Trophoblast cell (in vitro differentiated cells and primary cell): ENCODE results near the gene DUSP7.
"Not testable (repeated sequence)": the region's sequence is repeated elsewhere in the genome, so short reads cannot be mapped to it uniquely, and the experiment has no call there.

Source experiments
- DNase-seq, 2 donors: peaks; one replicate each; pipeline ENCODE4 v3.0.0-alpha.2; 2016
- H2AFZ ChIP-seq: 2 replicates; pipeline ENCODE4 v1.6.1; 2013; ENCODE audit warnings: low read length, moderate library complexity, mild to moderate bottlenecking; ENCODE audit not compliant: insufficient read depth, poor library complexity
- H2AK5ac ChIP-seq: 2 replicates; pipeline ENCODE4 v1.6.1; 2013; ENCODE audit warnings: mild to moderate bottlenecking, low read length
- H2BK120ac ChIP-seq: 2 replicates; pipeline ENCODE4 v1.6.1; 2013; ENCODE audit warnings: low read length, mild to moderate bottlenecking, moderate library complexity; ENCODE audit not compliant: insufficient read depth, poor library complexity
- H2BK12ac ChIP-seq: 2 replicates; pipeline ENCODE4 v1.6.1; 2013; ENCODE audit warnings: mild to moderate bottlenecking, low read length, moderate library complexity
- H2BK5ac ChIP-seq: 2 replicates; pipeline ENCODE4 v1.6.1; 2013; ENCODE audit warnings: low read length, low read depth, moderate library complexity, mild to moderate bottlenecking; ENCODE audit not compliant: poor library complexity
- H3K14ac ChIP-seq: 2 replicates; pipeline ENCODE4 v1.6.1; 2013; ENCODE audit warnings: mild to moderate bottlenecking, low read length
- H3K18ac ChIP-seq: 2 replicates; pipeline ENCODE4 v1.6.1; 2013; ENCODE audit warnings: mild to moderate bottlenecking, low read length
- H3K23ac ChIP-seq: 2 replicates; pipeline ENCODE4 v1.6.1; 2013; ENCODE audit warnings: low read length
- H3K27ac ChIP-seq: 2 replicates; pipeline ENCODE4 v1.5.1; 2013; ENCODE audit warnings: low read depth, mild to moderate bottlenecking, inconsistent platforms, low read length, moderate library complexity
- H3K27me3 ChIP-seq: 2 replicates; pipeline ENCODE4 v1.6.1; 2013; ENCODE audit warnings: inconsistent platforms, mild to moderate bottlenecking, low read length, moderate library complexity; ENCODE audit not compliant: insufficient read depth
- H3K36me3 ChIP-seq, 2 experiments: 1 replicate in 1 of 2; 2 replicates in 1 of 2; pipeline ENCODE4 v1.6.1; 2013; ENCODE audit warnings: low read length in 2 of 2, mild to moderate bottlenecking in 2 of 2, moderate library complexity in 1 of 2; ENCODE audit not compliant: insufficient read depth in 2 of 2, control insufficient read depth in 1 of 2
- H3K4ac ChIP-seq: 2 replicates; pipeline ENCODE4 v1.6.1; 2013; ENCODE audit warnings: low read depth, mild to moderate bottlenecking, low read length, moderate library complexity
- H3K4me1 ChIP-seq, 2 experiments: 1 replicate in 1 of 2; 2 replicates in 1 of 2; pipeline ENCODE4 v1.6.1; 2013; ENCODE audit warnings: low read length in 2 of 2, mild to moderate bottlenecking in 2 of 2, moderate library complexity in 1 of 2; ENCODE audit not compliant: insufficient read depth in 2 of 2, control insufficient read depth in 1 of 2
- H3K4me2 ChIP-seq: 2 replicates; pipeline ENCODE4 v1.6.1; 2013; ENCODE audit warnings: inconsistent platforms, mild to moderate bottlenecking, low read length, moderate library complexity
- H3K4me3 ChIP-seq: 2 replicates; pipeline ENCODE4 v1.5.1; 2013; ENCODE audit warnings: mild to moderate bottlenecking, low read depth, low read length, inconsistent platforms
- H3K79me1 ChIP-seq: one replicate; pipeline ENCODE4 v1.6.1; 2013; ENCODE audit warnings: low read length
- H3K79me2 ChIP-seq: 2 replicates; pipeline ENCODE4 v1.6.1; 2013; ENCODE audit warnings: low read length, mild to moderate bottlenecking; ENCODE audit not compliant: control insufficient read depth, insufficient read depth, poor library complexity
- H3K9ac ChIP-seq: 2 replicates; pipeline ENCODE4 v1.6.1; 2013; ENCODE audit warnings: mild to moderate bottlenecking, low read length
- H3K9me3 ChIP-seq: 2 replicates; pipeline ENCODE4 v1.6.1; 2013; ENCODE audit warnings: low read depth, mild to moderate bottlenecking, control low read depth, inconsistent platforms, low read length; ENCODE audit not compliant: insufficient read depth
- H4K12ac ChIP-seq: 2 replicates; pipeline ENCODE4 v1.6.1; 2013; ENCODE audit warnings: low read depth, mild to moderate bottlenecking, low read length, moderate library complexity
- H4K8ac ChIP-seq: 2 replicates; pipeline ENCODE4 v1.6.1; 2013; ENCODE audit warnings: low read depth, mild to moderate bottlenecking, low read length, moderate library complexity
- H4K91ac ChIP-seq: one replicate; pipeline ENCODE4 v1.6.1; 2013; ENCODE audit warnings: low read depth, mild to moderate bottlenecking, low read length, moderate library complexity
- WGBS: extraction: QIAGEN DNeasy Blood & Tissue Kit; methylation state at CpG from one replicate; pipeline ENCODE4 v1.1.7; 2013; ENCODE audit warnings: missing lambda C conversion rate; ENCODE audit not compliant: insufficient read length, insufficient coverage; ENCODE audit errors: extremely low coverage; 5-methylcytosine and 5-hydroxymethylcytosine counted together

DUSP7 gene

GRCh38 chr3:52046186-52046901 is 10.0 kb downstream of the DUSP7 start:
- Histone ChIP-seq H3K4me1 (peaks cover 19 to 23% of the 10 kb centered on the region in 2 experiments), H3K23ac (no peak overlapping the region), H3K4me3 (no peak overlapping the region), H3K14ac (peak overlapping the region; percentile 50), H3K36me3 (peaks cover 17 to 18% of the 10 kb centered on the region in 2 experiments), H3K18ac (peak overlapping the region; percentile 72), H3K79me2 (peaks cover 1% of the 10 kb centered on the region), H4K12ac (peak overlapping the region; percentile 15), H2AFZ (peak overlapping the region; percentile 40), H2BK120ac (peak overlapping the region; percentile 85), H3K9me3 (no peaks in the 10 kb centered on the region), H3K4me2 (no peak overlapping the region), H2AK5ac (peak overlapping the region; percentile 31), H4K91ac (peak overlapping the region; percentile 94), H3K79me1 (peaks cover 19% of the 10 kb centered on the region), H3K4ac (peak overlapping the region; percentile 53), H2BK12ac (peak overlapping the region; percentile 85), H3K27ac (peak overlapping the region; percentile 22), H2BK5ac (peak overlapping the region; percentile 80), H4K8ac (peak overlapping the region; percentile 55), H3K9ac (no peak overlapping the region), H3K27me3 (no peaks in the 10 kb centered on the region)
- no CpG with 5 or more reads among the region's 12 CpGs for WGBS
- DNase-seq, result peak; percentile 82 to 86

- no CpG with 5 or more reads among the region's 18 CpGs for WGBS
These were observed 11.3 kb downstream of the DUSP7 start for GRCh38 chr3:52044869-52045619.

GRCh38 chr3:52043750-52044149 is 12.6 kb downstream of the DUSP7 start:
- no peak overlapping the region for H2BK12ac ChIP-seq
- no CpG with 5 or more reads among the region's 6 CpGs for WGBS
- no peak for DNase-seq
- no peak overlapping the region for H3K4me3 ChIP-seq
- H2AK5ac ChIP-seq, result no peak overlapping the region
- no peak overlapping the region for H2BK120ac ChIP-seq
- no peak overlapping the region for H2AFZ ChIP-seq
- no peak overlapping the region for H3K4ac ChIP-seq
- no peak overlapping the region for H3K27ac ChIP-seq
- H3K4me1 ChIP-seq, result peaks cover 19 to 23% of the 10 kb centered on the region in 2 experiments
- H3K23ac ChIP-seq, result no peak overlapping the region
- peaks cover 1% of the 10 kb centered on the region for H3K79me2 ChIP-seq
- peak overlapping the region; percentile 7 for H4K91ac ChIP-seq
- H3K36me3 ChIP-seq, result no peaks in the 10 kb centered on the region
- H3K4me2 ChIP-seq, result no peak overlapping the region
- H4K8ac ChIP-seq, result no peak overlapping the region
- H3K9ac ChIP-seq, result no peak overlapping the region
- H3K79me1 ChIP-seq, result peaks cover 19% of the 10 kb centered on the region
- H2BK5ac ChIP-seq, result no peak overlapping the region
- no peaks in the 10 kb centered on the region for H3K9me3 ChIP-seq
- H4K12ac ChIP-seq, result no peak overlapping the region
- no peak overlapping the region for H3K18ac ChIP-seq
- H3K14ac ChIP-seq, result no peak overlapping the region
- H3K27me3 ChIP-seq, result no peaks in the 10 kb centered on the region

More at GRCh38 chr3:52044869-52045619, 11.3 kb downstream of the DUSP7 start:
- no peak overlapping the region for H3K23ac ChIP-seq
- H3K36me3 ChIP-seq, result peaks cover 7 to 8% of the 10 kb centered on the region in 2 experiments
- no peaks in the 10 kb centered on the region for H3K9me3 ChIP-seq
- H3K18ac ChIP-seq, result peak overlapping the region; percentile 16
- peaks cover 19% of the 10 kb centered on the region for H3K79me1 ChIP-seq
- DNase-seq, result no peak
- peak overlapping the region; percentile 19 for H2AFZ ChIP-seq
- peak overlapping the region; percentile 38 for H4K8ac ChIP-seq
- peak overlapping the region; percentile 67 for H2BK12ac ChIP-seq
- H4K91ac ChIP-seq, result peak overlapping the region; percentile 87
- no peak overlapping the region for H3K4me2 ChIP-seq
- H2BK5ac ChIP-seq, result no peak overlapping the region
- no peak overlapping the region for H3K4me3 ChIP-seq
- H3K14ac ChIP-seq, result peak overlapping the region; percentile 43
- H4K12ac ChIP-seq, result no peak overlapping the region
- H3K27ac ChIP-seq, result peak overlapping the region; percentile 3
- peak overlapping the region; percentile 61 for H2BK120ac ChIP-seq
- peak overlapping the region; percentile 28 for H3K4ac ChIP-seq
- H3K9ac ChIP-seq, result no peak overlapping the region
- peaks cover 1% of the 10 kb centered on the region for H3K79me2 ChIP-seq
- H3K27me3 ChIP-seq, result no peaks in the 10 kb centered on the region
- peaks cover 19 to 23% of the 10 kb centered on the region in 2 experiments for H3K4me1 ChIP-seq
- peak overlapping the region; percentile 13 for H2AK5ac ChIP-seq

- H3K27me3 ChIP-seq, H2BK5ac ChIP-seq, DNase-seq, H3K4ac ChIP-seq, H2BK120ac ChIP-seq, H3K36me3 ChIP-seq, H4K91ac ChIP-seq, H3K27ac ChIP-seq, H3K4me3 ChIP-seq, H3K9me3 ChIP-seq, H2AK5ac ChIP-seq, H3K18ac ChIP-seq, H4K12ac ChIP-seq, H3K9ac ChIP-seq, H3K14ac ChIP-seq, H2AFZ ChIP-seq, H3K4me2 ChIP-seq, H4K8ac ChIP-seq, H3K79me2 ChIP-seq, H2BK12ac ChIP-seq, H3K23ac ChIP-seq: not testable (repeated sequence)
- peaks cover 19% of the 10 kb centered on the region for H3K79me1 ChIP-seq
- WGBS, result no CpG with 5 or more reads among the region's 1 CpG
- peaks cover 19 to 23% of the 10 kb centered on the region in 2 experiments for H3K4me1 ChIP-seq
These were observed 13.3 kb downstream of the DUSP7 start for GRCh38 chr3:52043039-52043438.
